ENCODE results near the gene ZNF638. TPM values are rescaled to one million over a fixed set of nuclear protein-coding genes. Genes with fewer than 3 reads are reported as not detected.

ZNF638 gene
- total and polyA plus RNA-seq, 9 of the 15 experiments (the other 6 are each of a cell fraction or from before 2014, with no cell fraction given), result 53.3 to 165 (median 98.8) TPM

DNA sequence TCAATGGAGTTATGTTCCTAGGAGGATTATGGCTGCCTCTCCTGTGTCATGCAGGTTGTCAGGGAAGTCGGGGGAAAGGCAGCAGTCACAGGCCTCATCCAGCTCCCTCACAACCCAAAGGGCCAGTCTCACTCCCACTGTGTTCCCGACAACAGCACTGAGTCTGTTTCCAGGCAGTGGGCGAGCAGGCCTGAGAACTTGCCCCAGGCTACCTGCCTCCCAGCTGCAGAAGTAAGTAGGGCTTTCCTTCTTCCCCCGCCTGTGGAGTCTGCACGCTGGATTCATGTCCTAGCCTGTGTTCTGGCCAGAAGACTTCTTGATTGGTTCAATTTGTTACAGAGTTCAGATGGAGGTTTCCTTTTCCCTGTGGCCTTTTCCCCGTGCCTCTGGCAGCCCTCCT lies 8.2 kb upstream of the ZNF638 start:
- Histone ChIP-seq H3K27me3 (ENCODE audit: control insufficient read depth in 2 of 2, insufficient read depth in 2 of 2, low read length in 2 of 2) (no peaks in the 10 kb centered on the region), H3K4me2 (ENCODE audit: insufficient read depth, low read length) (no peak overlapping the region), H3K4me3 (no peak overlapping the region), H3K9me1 (ENCODE audit: control insufficient read depth, insufficient read depth, low read length) (no peaks in the 10 kb centered on the region), H3K27ac (ENCODE audit: extremely low read depth, low read depth, low read length) (no peak overlapping the region), H2AFZ (ENCODE audit: low read depth, low read length) (no peak overlapping the region), H3K4me1 (replicated peaks in 1 of 2; ENCODE audit: control insufficient read depth in 2 of 2, insufficient read depth in 2 of 2, low read length in 2 of 2) (no peaks in the 10 kb centered on the region), H3K9me3 (replicated peaks; ENCODE audit: control insufficient read depth, insufficient read depth, low read depth, low read length) (peaks cover 3% of the 10 kb centered on the region; the same call in 1 of the 2 replicates), H3K36me3 (ENCODE audit: control insufficient read depth, insufficient read depth, low read length) (no peaks in the 10 kb centered on the region), H4K20me1 (replicated peaks; ENCODE audit: control insufficient read depth, insufficient read depth, low read length) (no peaks in the 10 kb centered on the region), H3K9ac (ENCODE audit: insufficient read depth in 1 of 2, low read depth in 2 of 2, low read length in 2 of 2) (no peak overlapping the region), H3K79me2 (ENCODE audit: control insufficient read depth, insufficient read depth, low read length) (no peaks in the 10 kb centered on the region)
- intact Hi-C loops (cut with micrococcal nuclease), result no loop called here
- TF ChIP-seq EGR1 (conservative IDR thresholded peaks at IDR 0.05) (no peak), ZFP36 (IDR thresholded peaks at IDR 0.05; ENCODE audit: low read depth, low read length, partially characterized antibody) (peak; percentile 61)
- ChIA-PET CTCF (ENCODE audit: low intra/inter-chr PET ratio) (no interaction called here), POLR2A (interaction anchor here (0.6 to 0.8 kb wide), 2 partner anchors 9 to 278 kb away, joined by 3 to 4 read pairs; no protein-coding TSS in a partner anchor)
- in situ Hi-C loops (cut with MboI), result no loop called here
- no peak for DNase-seq (ENCODE audit: extremely low read depth in 1 of 4, low spot score in 3 of 4)
- no TSS peak for BruUV-seq (replicated peaks)
- no peak for FAIRE-seq
- WGBS (ENCODE audit: insufficient coverage, low coverage, missing lambda C conversion rate), result 2% methylated on average over 6 of the region's 6 CpGs
- no peak for ATAC-seq

DNA sequence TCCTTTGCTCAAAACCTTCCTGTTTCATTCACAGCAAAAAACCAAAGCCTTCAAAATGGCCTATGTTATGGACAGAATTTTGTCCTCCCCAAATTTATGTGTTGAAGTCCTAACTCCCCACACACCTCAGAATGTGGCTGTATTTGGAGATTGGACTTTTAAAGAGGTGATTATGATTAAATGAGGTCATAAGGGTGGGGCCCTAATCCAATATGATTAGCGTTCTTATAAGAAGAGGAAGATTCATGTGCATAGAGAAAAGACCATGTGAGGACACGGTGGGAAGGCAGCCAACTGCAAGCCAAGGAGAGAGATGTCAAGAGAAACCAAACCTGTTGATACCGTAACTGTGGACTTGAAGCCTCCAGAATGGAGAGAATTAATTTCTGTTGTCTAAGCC lies 4.6 kb upstream of the ZNF638 start:
- Histone ChIP-seq H3K4me2 (ENCODE audit: insufficient read depth, low read length) (no peak overlapping the region), H4K20me1 (replicated peaks; ENCODE audit: control insufficient read depth, insufficient read depth, low read length) (no peaks in the 10 kb centered on the region), H3K4me3 (no peak overlapping the region), H3K36me3 (ENCODE audit: control insufficient read depth, insufficient read depth, low read length) (no peaks in the 10 kb centered on the region), H3K9ac (ENCODE audit: insufficient read depth in 1 of 2, low read depth in 2 of 2, low read length in 2 of 2) (no peak overlapping the region), H3K4me1 (replicated peaks in 1 of 2; ENCODE audit: control insufficient read depth in 2 of 2, insufficient read depth in 2 of 2, low read length in 2 of 2) (no peaks in the 10 kb centered on the region), H3K27ac (ENCODE audit: extremely low read depth, low read depth, low read length) (no peak overlapping the region), H3K9me3 (replicated peaks; ENCODE audit: control insufficient read depth, insufficient read depth, low read depth, low read length) (no peaks in the 10 kb centered on the region), H3K27me3 (ENCODE audit: control insufficient read depth in 2 of 2, insufficient read depth in 2 of 2, low read length in 2 of 2) (no peaks in the 10 kb centered on the region), H3K79me2 (ENCODE audit: control insufficient read depth, insufficient read depth, low read length) (peaks cover 5% of the 10 kb centered on the region), H2AFZ (ENCODE audit: low read depth, low read length) (peak overlapping the region; percentile 33; the same call in 1 of the 2 replicates), H3K9me1 (ENCODE audit: control insufficient read depth, insufficient read depth, low read length) (no peaks in the 10 kb centered on the region)
- no TSS peak for BruUV-seq (replicated peaks)
- POLR2A ChIA-PET, result interaction anchor here (0.9 kb wide), 1 partner anchor 8 kb away, joined by 3 read pairs; no protein-coding TSS in a partner anchor
- in situ Hi-C loops (cut with MboI), result no loop called here
- 33% methylated on average over 3 of the region's 3 CpGs for WGBS (ENCODE audit: insufficient coverage, low coverage, missing lambda C conversion rate)
- no peak for TF ChIP-seq ZNF830 (CRISPR knock-in tag; IDR thresholded peaks at IDR 0.05)
- TF ChIP-seq, protein P1, sequence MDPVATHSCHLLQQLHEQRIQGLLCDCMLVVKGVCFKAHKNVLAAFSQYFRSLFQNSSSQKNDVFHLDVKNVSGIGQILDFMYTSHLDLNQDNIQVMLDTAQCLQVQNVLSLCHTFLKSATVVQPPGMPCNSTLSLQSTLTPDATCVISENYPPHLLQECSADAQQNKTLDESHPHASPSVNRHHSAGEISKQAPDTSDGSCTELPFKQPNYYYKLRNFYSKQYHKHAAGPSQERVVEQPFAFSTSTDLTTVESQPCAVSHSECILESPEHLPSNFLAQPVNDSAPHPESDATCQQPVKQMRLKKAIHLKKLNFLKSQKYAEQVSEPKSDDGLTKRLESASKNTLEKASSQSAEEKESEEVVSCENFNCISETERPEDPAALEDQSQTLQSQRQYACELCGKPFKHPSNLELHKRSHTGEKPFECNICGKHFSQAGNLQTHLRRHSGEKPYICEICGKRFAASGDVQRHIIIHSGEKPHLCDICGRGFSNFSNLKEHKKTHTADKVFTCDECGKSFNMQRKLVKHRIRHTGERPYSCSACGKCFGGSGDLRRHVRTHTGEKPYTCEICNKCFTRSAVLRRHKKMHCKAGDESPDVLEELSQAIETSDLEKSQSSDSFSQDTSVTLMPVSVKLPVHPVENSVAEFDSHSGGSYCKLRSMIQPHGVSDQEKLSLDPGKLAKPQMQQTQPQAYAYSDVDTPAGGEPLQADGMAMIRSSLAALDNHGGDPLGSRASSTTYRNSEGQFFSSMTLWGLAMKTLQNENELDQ (CRISPR knock-in tag; IDR thresholded peaks at IDR 0.05; ENCODE audit: borderline replicate concordance), result no peak
- TF ChIP-seq KLF6 (CRISPR knock-in tag; IDR thresholded peaks at IDR 0.05; ENCODE audit: borderline replicate concordance), result no peak
- no peak for TF ChIP-seq ZNF140 (CRISPR knock-in tag; IDR thresholded peaks at IDR 0.05)
- TF ChIP-seq ZNF436 (CRISPR knock-in tag; IDR thresholded peaks at IDR 0.05), result no peak
- TF ChIP-seq, protein P2, sequence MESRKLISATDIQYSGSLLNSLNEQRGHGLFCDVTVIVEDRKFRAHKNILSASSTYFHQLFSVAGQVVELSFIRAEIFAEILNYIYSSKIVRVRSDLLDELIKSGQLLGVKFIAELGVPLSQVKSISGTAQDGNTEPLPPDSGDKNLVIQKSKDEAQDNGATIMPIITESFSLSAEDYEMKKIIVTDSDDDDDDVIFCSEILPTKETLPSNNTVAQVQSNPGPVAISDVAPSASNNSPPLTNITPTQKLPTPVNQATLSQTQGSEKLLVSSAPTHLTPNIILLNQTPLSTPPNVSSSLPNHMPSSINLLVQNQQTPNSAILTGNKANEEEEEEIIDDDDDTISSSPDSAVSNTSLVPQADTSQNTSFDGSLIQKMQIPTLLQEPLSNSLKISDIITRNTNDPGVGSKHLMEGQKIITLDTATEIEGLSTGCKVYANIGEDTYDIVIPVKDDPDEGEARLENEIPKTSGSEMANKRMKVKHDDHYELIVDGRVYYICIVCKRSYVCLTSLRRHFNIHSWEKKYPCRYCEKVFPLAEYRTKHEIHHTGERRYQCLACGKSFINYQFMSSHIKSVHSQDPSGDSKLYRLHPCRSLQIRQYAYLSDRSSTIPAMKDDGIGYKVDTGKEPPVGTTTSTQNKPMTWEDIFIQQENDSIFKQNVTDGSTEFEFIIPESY (CRISPR knock-in tag; IDR thresholded peaks at IDR 0.05), result no peak
- TF ChIP-seq BMI1 (IDR thresholded peaks at IDR 0.05; ENCODE audit: low read length), result no peak
- TF ChIP-seq PCBP2 (IDR thresholded peaks at IDR 0.05; ENCODE audit: low read depth, low read length, poor library complexity, severe bottlenecking), result no peak
- ATAC-seq (no peak), DNase-seq (ENCODE audit: extremely low read depth in 1 of 4, low spot score in 3 of 4) (no peak), FAIRE-seq (peak; percentile 46)
- intact Hi-C loops (cut with micrococcal nuclease), result no loop called here
- CTCF ChIA-PET (ENCODE audit: low intra/inter-chr PET ratio), result no interaction called here

Measured in K562 (cell line).